ENCODE data around the gene DOCK3.

DNA sequence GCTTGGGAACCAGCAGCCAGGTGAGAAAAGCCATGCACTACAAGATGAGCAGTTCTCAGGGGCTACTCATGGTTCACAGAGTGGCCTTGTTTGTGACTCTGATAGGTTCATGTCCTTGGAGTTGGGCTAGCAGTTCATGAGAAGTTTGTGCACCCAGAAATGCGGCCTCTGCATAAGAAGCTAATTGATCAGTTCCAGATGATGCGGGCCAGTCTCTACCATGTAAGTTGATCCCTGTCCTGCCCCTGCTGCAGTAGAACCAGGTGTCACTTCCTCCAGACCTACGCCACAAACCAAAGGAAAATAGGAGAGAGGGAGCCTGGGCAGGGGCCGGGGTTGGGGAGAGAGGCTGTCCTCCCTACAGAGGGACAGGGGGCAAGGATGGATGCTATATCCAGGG, 683.1 kb downstream of the DOCK3 start:
- TF ChIP-seq POLR2A (IDR thresholded peaks at IDR 0.05; ENCODE audit: low read depth, low read length) (no peak), CEBPB (IDR thresholded peaks at IDR 0.05; ENCODE audit: low read depth, low read length) (no peak), RFX5 (IDR thresholded peaks at IDR 0.05; ENCODE audit: low read depth, low read length) (no peak), NFE2L2 (IDR thresholded peaks at IDR 0.05; ENCODE audit: low read depth, low read length) (no peak), RAD21 (IDR thresholded peaks at IDR 0.05; ENCODE audit: low read length) (no peak), SMC3 (IDR thresholded peaks at IDR 0.05; ENCODE audit: low read depth, low read length) (no peak), CHD1 (IDR thresholded peaks at IDR 0.05; ENCODE audit: low read depth, low read length) (no peak), MAZ (IDR thresholded peaks at IDR 0.05; ENCODE audit: borderline replicate concordance, low read depth, low read length) (no peak), MAFK (IDR thresholded peaks at IDR 0.05; ENCODE audit: low read depth, low read length) (no peak), BHLHE40 (IDR thresholded peaks at IDR 0.05; ENCODE audit: low read depth, low read length) (no peak), MXI1 (IDR thresholded peaks at IDR 0.05; ENCODE audit: borderline replicate concordance, low read depth, low read length) (no peak)
- TF ChIP-seq, protein P1, sequence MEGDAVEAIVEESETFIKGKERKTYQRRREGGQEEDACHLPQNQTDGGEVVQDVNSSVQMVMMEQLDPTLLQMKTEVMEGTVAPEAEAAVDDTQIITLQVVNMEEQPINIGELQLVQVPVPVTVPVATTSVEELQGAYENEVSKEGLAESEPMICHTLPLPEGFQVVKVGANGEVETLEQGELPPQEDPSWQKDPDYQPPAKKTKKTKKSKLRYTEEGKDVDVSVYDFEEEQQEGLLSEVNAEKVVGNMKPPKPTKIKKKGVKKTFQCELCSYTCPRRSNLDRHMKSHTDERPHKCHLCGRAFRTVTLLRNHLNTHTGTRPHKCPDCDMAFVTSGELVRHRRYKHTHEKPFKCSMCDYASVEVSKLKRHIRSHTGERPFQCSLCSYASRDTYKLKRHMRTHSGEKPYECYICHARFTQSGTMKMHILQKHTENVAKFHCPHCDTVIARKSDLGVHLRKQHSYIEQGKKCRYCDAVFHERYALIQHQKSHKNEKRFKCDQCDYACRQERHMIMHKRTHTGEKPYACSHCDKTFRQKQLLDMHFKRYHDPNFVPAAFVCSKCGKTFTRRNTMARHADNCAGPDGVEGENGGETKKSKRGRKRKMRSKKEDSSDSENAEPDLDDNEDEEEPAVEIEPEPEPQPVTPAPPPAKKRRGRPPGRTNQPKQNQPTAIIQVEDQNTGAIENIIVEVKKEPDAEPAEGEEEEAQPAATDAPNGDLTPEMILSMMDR (conservative IDR thresholded peaks at IDR 0.05; ENCODE audit: low read depth, low read length): no peak
- TF ChIP-seq, protein P2, sequence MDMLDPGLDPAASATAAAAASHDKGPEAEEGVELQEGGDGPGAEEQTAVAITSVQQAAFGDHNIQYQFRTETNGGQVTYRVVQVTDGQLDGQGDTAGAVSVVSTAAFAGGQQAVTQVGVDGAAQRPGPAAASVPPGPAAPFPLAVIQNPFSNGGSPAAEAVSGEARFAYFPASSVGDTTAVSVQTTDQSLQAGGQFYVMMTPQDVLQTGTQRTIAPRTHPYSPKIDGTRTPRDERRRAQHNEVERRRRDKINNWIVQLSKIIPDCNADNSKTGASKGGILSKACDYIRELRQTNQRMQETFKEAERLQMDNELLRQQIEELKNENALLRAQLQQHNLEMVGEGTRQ (IDR thresholded peaks at IDR 0.05; ENCODE audit: low read depth, low read length): no peak
- TF ChIP-seq, protein P3, sequence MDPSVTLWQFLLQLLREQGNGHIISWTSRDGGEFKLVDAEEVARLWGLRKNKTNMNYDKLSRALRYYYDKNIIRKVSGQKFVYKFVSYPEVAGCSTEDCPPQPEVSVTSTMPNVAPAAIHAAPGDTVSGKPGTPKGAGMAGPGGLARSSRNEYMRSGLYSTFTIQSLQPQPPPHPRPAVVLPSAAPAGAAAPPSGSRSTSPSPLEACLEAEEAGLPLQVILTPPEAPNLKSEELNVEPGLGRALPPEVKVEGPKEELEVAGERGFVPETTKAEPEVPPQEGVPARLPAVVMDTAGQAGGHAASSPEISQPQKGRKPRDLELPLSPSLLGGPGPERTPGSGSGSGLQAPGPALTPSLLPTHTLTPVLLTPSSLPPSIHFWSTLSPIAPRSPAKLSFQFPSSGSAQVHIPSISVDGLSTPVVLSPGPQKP (IDR thresholded peaks at IDR 0.05; ENCODE audit: borderline replicate concordance, low read depth, low read length): no peak

Measured in IMR-90 (cell line).